HG02759 (cell line): ENCODE results near the gene ZEB2.

ENCODE experiments used
- ATAC-seq: cut with Tn5 transposase; IDR thresholded peaks from one replicate; pipeline ENCODE4 v1.9.1; 2021; ENCODE audit warnings: mild to moderate bottlenecking, moderate library complexity; ENCODE audit not compliant: unreplicated experiment

The ZEB2 gene

GRCh38 chr2:144361742-144362141, 158.2 kb downstream of the ZEB2 start:
- no peak for ATAC-seq

GRCh38 chr2:144359684-144360083, 160.2 kb downstream of the ZEB2 start:
- no peak for ATAC-seq

GRCh38 chr2:144358979-144359541, 160.9 kb downstream of the ZEB2 start:
- ATAC-seq = peak; percentile 67

GRCh38 chr2:144358374-144358964, 161.4 kb downstream of the ZEB2 start:
- peak; percentile 7 for ATAC-seq

- ATAC-seq = peak; percentile 75
These were observed 162.1 kb downstream of the ZEB2 start for GRCh38 chr2:144357623-144358373.

- ATAC-seq = no peak
These were observed 163.5 kb downstream of the ZEB2 start for GRCh38 chr2:144356402-144356801.

- ATAC-seq = no peak
These were observed 165.0 kb downstream of the ZEB2 start for GRCh38 chr2:144354953-144355352.

GRCh38 chr2:144351687-144352086, 168.2 kb downstream of the ZEB2 start:
- ATAC-seq = no peak

- ATAC-seq = no peak
These were observed 169.6 kb downstream of the ZEB2 start for GRCh38 chr2:144350151-144350802.

GRCh38 chr2:144349674-144350073, 170.2 kb downstream of the ZEB2 start:
- no peak for ATAC-seq

GRCh38 chr2:144348846-144349245, 171.1 kb downstream of the ZEB2 start:
- ATAC-seq = no peak

- no peak for ATAC-seq
These were observed 173.7 kb downstream of the ZEB2 start for GRCh38 chr2:144346229-144346628.

GRCh38 chr2:144343145-144343544, 176.8 kb downstream of the ZEB2 start:
- ATAC-seq = no peak

- no peak for ATAC-seq
These were observed 178.4 kb downstream of the ZEB2 start for GRCh38 chr2:144341538-144341937.

GRCh38 chr2:144339048-144339447, 180.9 kb downstream of the ZEB2 start:
- no peak for ATAC-seq

- no peak for ATAC-seq
These were observed 185.4 kb downstream of the ZEB2 start for GRCh38 chr2:144334551-144334950.
